Measurements from ENCODE around the gene PEX16.
"Not testable (repeated sequence)": the region's sequence is repeated elsewhere in the genome, so short reads cannot be mapped to it uniquely, and the experiment has no call there.

Gene PEX16

DNA sequence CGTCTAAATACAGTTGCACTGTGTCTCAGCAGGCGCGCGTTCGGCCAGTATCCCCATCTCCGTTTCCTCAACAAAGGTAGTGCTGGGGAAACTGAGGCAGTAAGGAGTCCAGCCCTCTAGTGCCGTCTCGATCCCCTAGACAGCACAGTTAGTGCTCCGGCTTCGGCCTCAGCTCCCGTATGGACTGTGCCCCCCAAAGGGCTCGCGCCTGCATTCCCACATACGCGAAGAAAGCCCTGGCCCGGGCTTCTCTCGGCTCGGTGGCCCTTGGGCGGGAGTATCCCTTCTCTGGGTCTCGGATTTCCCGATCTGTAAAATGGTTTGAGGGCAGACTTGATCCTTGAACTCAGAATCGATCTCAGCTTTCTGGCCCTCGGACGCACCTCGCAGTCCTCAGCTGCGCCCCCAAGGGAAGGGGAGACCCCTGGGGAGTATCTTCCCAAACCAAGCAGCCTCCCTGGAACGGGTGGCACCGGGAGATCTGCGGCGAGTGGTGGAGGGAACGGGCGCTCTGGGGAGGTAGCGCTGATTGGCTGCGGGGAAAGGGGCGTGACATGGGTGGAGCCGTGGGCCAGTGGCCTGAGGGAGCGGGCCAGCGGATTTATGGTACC, 759 bp upstream of the PEX16 start:
- peak; percentile 81 for DNase-seq

DNA sequence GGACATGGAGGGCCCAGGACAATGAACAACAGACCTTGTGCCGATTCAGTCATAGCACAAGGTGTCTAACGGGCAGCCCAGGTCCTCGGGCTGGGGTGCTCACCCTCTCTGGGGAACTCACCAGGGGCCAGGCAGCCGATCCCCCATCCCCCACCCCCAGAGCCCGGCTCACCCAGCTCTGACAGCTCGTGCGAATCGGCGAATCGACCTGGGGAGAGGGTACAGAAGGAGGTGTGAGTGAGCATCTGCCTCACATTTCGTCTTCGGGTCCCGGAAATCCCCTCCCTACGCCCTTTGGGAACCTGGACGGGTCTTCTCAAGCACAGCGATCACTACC, 423 bp downstream of the PEX16 start:
- no peak for DNase-seq

GRCh38 chr11:45915446-45915845, 2.2 kb downstream of the PEX16 start:
- DNase-seq, result no peak

DNA sequence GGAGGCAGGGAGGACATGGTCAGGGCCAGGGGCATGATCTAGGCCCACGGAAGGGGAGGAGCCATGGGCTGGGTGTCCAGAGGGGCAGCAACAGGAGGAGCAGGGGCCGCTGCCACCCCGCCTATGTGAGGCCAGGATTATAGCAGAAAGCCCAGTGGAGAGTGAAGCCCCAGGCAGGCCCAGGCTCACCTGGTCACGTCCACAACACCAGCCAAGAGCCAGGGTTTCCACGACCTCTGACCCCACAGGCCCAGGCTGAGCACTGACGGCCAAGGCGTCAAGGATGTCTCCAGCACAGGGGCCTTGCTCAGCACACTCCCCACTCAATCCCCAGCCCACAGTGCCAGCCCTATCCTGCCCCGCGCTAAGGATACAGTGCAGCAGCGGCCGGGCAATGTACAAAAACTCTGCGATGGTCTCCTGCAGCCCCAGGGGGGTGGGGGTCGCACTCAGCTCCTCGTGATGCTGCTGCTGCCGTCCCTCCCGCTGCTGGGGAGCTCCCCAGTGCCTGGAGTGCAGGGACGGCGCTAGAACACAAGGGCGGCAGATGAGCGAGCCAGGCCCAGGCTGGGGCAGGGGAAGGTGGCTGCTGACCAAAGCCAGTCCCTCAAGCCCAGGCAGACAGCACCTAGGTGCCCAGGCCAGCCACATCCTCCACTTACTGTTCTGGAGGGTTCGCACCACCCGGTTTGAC, 3.6 kb downstream of the PEX16 start:
- DNase-seq, result no peak

DNA sequence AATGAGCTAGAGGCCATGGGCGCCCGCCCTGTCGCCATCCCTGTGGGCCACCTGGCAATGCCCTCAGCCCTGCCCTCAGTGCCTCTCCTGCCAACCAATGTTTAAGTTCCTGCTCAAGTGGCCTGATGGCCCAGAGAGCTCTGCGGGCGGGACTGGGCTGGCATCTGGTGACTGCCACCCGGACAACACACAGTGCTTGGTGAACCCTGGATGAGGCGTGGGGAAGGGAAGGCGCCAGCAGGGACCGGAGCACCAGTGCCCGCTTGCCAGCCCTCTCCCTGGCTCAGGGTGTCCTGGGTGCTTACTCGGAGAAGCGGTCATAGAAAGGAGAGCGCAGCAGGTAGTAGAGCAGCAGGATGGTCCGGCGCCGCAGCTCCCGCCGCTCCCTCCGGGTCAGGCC, 4.2 kb downstream of the PEX16 start:
- DNase-seq, result no peak

GRCh38 chr11:45910623-45911022, 7.1 kb downstream of the PEX16 start:
- DNase-seq, result no peak

- no peak for DNase-seq
Observed at GRCh38 chr11:45909594-45910475, 7.8 kb downstream of the PEX16 start.

- DNase-seq, result no peak
Observed at GRCh38 chr11:45907911-45908370, 9.7 kb downstream of the PEX16 start.

- DNase-seq, result no peak
Observed at GRCh38 chr11:45906965-45907611, 10.6 kb downstream of the PEX16 start, which contains the start of gene FREY1. FREY1 (minus strand) TSS chr11:45907271; CDS start chr11:45907245, 26 bp downstream.

- no peak for DNase-seq
Observed at GRCh38 chr11:45906096-45906682, 11.5 kb downstream of the PEX16 start.

DNA sequence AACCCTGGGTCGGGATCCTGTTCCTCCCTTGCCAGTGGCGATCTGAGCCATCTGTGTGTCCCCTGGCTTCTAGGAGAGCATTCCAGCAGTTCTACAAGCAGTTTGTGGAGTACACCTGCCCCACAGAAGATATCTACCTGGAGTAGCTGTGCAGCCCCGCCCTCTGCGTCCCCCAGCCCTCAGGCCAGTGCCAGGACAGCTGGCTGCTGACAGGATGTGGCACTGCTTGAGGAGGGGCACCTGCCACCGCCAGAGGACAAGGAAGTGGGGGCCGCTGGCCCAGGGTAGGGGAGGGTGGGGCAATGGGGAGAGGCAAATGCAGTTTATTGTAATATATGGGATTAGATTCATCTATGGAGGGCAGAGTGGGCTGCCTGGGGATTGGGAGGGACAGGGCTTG, 12.1 kb downstream of the PEX16 start:
- not testable (repeated sequence) for DNase-seq

GRCh38 chr11:45905095-45905494, 12.6 kb downstream of the PEX16 start:
- DNase-seq, result no peak

DNA sequence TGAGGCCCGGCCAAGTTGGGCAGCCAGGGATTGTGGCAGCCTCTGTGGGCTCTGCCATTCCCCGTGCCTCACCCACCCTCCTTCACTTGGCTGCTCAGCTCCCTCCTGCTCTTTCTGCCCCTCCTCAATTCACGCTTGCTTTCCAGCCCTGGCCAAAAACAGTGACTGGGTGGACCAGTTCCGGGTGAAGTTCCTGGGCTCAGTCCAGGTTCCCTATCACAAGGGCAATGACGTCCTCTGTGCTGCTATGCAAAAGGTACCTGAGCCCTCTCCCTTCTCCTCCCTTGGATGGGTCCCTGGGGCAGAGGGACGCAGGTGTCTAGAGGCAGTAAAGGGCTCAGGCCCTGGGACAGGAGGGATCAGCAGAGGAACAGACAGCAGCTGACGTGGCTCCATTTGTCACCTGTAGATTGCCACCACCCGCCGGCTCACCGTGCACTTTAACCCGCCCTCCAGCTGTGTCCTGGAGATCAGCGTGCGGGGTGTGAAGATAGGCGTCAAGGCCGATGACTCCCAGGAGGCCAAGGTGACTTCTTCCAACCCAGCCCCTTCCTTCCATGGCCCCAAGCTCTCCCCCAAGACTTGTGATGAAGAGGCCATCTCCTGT, 13.3 kb downstream of the PEX16 start:
- DNase-seq, result no peak

GRCh38 chr11:45902452-45903380, 15.0 kb downstream of the PEX16 start:
- DNase-seq, result no peak

GRCh38 chr11:45901626-45902025, 16.1 kb downstream of the PEX16 start:
- no peak for DNase-seq

DNA sequence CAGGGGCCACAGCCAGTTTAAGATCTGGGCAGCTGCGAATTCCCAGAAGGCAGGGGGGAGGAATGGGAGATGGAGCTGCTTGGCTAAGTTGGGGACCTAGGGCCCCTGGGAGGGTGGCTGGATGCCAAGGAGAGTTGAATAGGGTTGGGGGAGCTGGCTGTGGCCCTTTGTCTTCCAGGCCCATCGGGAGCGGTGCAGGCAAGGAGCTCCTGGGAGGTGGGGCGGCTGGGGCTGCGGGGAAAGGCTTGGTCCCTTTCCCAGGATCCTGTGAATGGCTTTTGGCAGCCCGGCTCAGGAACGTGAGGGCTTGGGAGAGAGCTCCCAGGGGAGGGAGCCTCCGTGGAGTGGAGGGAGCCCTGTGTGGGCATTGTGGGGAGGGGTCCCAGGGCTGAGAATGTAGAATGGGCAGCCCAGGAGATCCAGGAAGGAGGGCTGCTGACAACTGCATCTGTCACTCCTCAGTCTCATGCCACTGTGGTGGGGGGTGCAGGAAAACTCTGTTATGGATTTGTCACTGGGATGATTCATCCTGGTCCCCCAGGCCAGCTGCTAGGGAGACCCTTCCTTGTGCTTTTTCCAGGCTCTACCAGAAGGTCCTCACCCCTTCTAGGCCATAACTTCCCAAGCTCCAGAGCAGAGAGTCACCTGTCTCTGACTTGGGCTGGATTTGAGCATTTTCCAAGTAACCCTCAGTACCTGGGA, 16.6 kb downstream of the PEX16 start:
- DNase-seq, result no peak

- DNase-seq, result not testable (repeated sequence)
Observed at GRCh38 chr11:45900175-45900800, 17.4 kb downstream of the PEX16 start.

GRCh38 chr11:45899448-45900174, 18.1 kb downstream of the PEX16 start:
- peak; percentile 87 for DNase-seq

DNA sequence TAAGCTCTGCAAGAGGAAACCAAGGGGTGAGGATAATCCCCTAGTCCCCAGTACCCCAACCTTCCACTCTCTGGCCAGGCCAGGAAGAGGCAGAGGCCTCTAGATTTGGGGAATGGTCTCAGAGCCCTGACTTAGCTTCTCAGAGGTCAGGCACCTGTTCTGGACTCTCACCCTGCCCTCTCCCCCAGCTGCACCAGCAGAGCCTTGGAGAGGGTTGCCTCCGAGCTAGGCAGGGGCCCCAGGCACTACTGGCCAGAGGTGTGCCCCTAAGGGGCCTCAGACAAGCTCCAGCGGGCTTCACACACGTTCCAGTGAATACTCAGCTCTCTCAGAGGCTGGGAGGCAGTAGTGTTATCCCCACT, 18.6 kb downstream of the PEX16 start:
- no peak for DNase-seq
